Fibroblast of skin of back (primary cell): ENCODE data around the gene PPP1R9A.
"Not testable (repeated sequence)": the region's sequence is repeated elsewhere in the genome, so short reads cannot be mapped to it uniquely, and the experiment has no call there.

Experiments used
- DNase-seq: peaks from one replicate; pipeline ENCODE4 v3.0.0-alpha.2; 2013

Gene PPP1R9A

GRCh38 chr7:94980418-94981142, 73.2 kb downstream of the PPP1R9A start:
- no peak for DNase-seq

- no peak for DNase-seq
Observed at GRCh38 chr7:94995921-94996320, 88.5 kb downstream of the PPP1R9A start.

- no peak for DNase-seq
Observed at GRCh38 chr7:94996369-94996768, 89.0 kb downstream of the PPP1R9A start.

- no peak for DNase-seq
Observed at GRCh38 chr7:94997547-94997946, 90.2 kb downstream of the PPP1R9A start.

- DNase-seq = no peak
Observed at GRCh38 chr7:94998266-94999068, 91.1 kb downstream of the PPP1R9A start.

- no peak for DNase-seq
Observed at GRCh38 chr7:94999069-94999351, 91.6 kb downstream of the PPP1R9A start.

- DNase-seq = not testable (repeated sequence)
Observed at GRCh38 chr7:94999601-95000000, 92.2 kb downstream of the PPP1R9A start.

GRCh38 chr7:95001258-95001657, 93.9 kb downstream of the PPP1R9A start:
- no peak for DNase-seq

GRCh38 chr7:95001815-95002561, 94.6 kb downstream of the PPP1R9A start:
- no peak for DNase-seq

- peak; percentile 43 for DNase-seq
Observed at GRCh38 chr7:95002775-95003174, 95.4 kb downstream of the PPP1R9A start.

- peak; percentile 12 for DNase-seq
Observed at GRCh38 chr7:95004618-95005247, 97.3 kb downstream of the PPP1R9A start.

- no peak for DNase-seq
Observed at GRCh38 chr7:95006010-95006409, 98.6 kb downstream of the PPP1R9A start.

- DNase-seq = not testable (repeated sequence)
Observed at GRCh38 chr7:95008773-95009172, 101.4 kb downstream of the PPP1R9A start.

- DNase-seq = peak; percentile 88
Observed at GRCh38 chr7:95011146-95011928, 103.9 kb downstream of the PPP1R9A start.

GRCh38 chr7:95011995-95012394, 104.6 kb downstream of the PPP1R9A start:
- DNase-seq = peak; percentile 16

GRCh38 chr7:95018021-95018420, 110.6 kb downstream of the PPP1R9A start:
- no peak for DNase-seq

GRCh38 chr7:95026018-95026417, 118.6 kb downstream of the PPP1R9A start:
- DNase-seq = no peak

- no peak for DNase-seq
Observed at GRCh38 chr7:95026421-95027072, 119.2 kb downstream of the PPP1R9A start.

GRCh38 chr7:95027234-95027872, 120.0 kb downstream of the PPP1R9A start:
- no peak for DNase-seq

- DNase-seq = no peak
Observed at GRCh38 chr7:95028683-95029082, 121.3 kb downstream of the PPP1R9A start.

- no peak for DNase-seq
Observed at GRCh38 chr7:95035295-95035694, 127.9 kb downstream of the PPP1R9A start.
